22Rv1 (cell line): Measurements from ENCODE around the gene SCYGR1.

ENCODE experiments used
- ZFX ChIP-seq: fragments of 450-650 bp; IDR thresholded peaks from 2 replicates; pipeline ENCODE4 v1.6.1; 2017; ENCODE audit warnings: antibody characterized with exemption, borderline replicate concordance
- TF ChIP-seq, protein P1 (sequence below): fragments of 450-650 bp; IDR thresholded peaks from 2 replicates; pipeline ENCODE4 v1.5.1; 2017; ENCODE audit warnings: mild to moderate bottlenecking

DNA sequence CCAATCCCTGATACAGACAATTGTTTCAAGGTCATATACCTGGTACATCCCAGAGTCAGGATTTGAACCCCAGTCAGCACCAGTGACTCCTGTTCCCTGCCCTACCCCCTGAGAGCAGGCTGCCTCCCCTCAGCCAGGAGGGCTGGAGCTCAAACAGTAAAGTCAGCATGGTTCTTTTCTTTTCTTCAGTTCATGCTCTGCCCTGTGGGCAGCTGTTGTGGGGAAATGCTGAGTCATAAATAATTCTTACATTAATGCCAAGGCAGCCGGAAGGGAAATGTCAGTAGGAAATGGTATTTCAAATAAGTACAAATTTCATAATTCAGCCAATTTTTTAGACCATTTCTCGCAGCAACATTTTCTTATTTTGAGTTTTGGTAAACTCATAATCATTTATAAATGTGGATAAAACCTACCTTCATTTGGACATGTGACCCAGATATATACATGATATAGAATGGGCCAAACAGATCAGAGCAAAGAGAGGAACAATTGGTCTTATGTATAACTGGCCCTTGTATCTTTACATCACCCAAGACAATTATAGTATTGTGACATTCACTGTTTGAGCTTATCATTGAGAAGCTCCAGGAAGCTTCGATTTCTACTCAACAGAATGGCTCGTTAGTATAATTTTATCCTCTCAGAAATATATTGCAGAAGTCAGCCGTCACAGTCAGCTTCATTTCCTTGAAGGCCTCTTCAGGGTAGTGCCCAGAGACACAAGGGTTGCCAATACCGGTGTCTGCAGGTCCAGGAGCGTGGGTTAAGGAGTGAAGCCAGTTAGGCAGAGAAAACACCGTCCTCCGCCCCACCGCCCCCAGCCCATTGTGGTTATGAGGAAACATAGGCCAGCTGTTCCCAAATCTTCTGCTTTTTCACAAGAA, 28.0 kb upstream of the SCYGR1 start:
- TF ChIP-seq, protein P1, sequence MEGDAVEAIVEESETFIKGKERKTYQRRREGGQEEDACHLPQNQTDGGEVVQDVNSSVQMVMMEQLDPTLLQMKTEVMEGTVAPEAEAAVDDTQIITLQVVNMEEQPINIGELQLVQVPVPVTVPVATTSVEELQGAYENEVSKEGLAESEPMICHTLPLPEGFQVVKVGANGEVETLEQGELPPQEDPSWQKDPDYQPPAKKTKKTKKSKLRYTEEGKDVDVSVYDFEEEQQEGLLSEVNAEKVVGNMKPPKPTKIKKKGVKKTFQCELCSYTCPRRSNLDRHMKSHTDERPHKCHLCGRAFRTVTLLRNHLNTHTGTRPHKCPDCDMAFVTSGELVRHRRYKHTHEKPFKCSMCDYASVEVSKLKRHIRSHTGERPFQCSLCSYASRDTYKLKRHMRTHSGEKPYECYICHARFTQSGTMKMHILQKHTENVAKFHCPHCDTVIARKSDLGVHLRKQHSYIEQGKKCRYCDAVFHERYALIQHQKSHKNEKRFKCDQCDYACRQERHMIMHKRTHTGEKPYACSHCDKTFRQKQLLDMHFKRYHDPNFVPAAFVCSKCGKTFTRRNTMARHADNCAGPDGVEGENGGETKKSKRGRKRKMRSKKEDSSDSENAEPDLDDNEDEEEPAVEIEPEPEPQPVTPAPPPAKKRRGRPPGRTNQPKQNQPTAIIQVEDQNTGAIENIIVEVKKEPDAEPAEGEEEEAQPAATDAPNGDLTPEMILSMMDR = no peak
- no peak for TF ChIP-seq ZFX
